BLaER1 treated with 17β-estradiol and CSF1 and Interleukin-3, amounts not matched to agents 10 nM and 100 nM (cell line): ENCODE data around the gene PLG.
"Not testable (repeated sequence)": the region's sequence is repeated elsewhere in the genome, so short reads cannot be mapped to it uniquely, and the experiment has no call there.

Source experiments
- H3K27ac ChIP-seq, 11 experiments: shearing (Covaris generic); formaldehyde crosslinking; 2 replicates each; pipeline ENCODE4 v1.8.1; 2022
- H3K27me3 ChIP-seq, 11 experiments: shearing (Covaris generic); formaldehyde crosslinking; 2 replicates each; pipeline ENCODE4 v1.8.1; 2022
- H3K36me3 ChIP-seq, 11 experiments: shearing (Covaris generic); formaldehyde crosslinking; 2 replicates each; pipeline ENCODE4 v1.8.1; 2022
- H3K4me1 ChIP-seq, 10 experiments: shearing (Covaris generic); formaldehyde crosslinking; 2 replicates each; pipeline ENCODE4 v1.8.1; 2022
- H3K4me2 ChIP-seq, 11 experiments: shearing (Covaris generic); formaldehyde crosslinking; 2 replicates each; pipeline ENCODE4 v1.8.1; 2022
- H3K4me3 ChIP-seq, 10 experiments: shearing (Covaris generic); formaldehyde crosslinking; 2 replicates each; pipeline ENCODE4 v1.8.1; 2022
- H3K9ac ChIP-seq, 11 experiments: shearing (Covaris generic); formaldehyde crosslinking; 2 replicates each; pipeline ENCODE4 v1.8.1; 2022
- H3K9me3 ChIP-seq, 11 experiments: shearing (Covaris generic); formaldehyde crosslinking; replicated peaks in 1 of 11; 2 replicates each; pipeline ENCODE4 v1.8.1; 2022
- H4K20me1 ChIP-seq, 11 experiments: shearing (Covaris generic); formaldehyde crosslinking; 2 replicates each; pipeline ENCODE4 v1.8.1; 2022
- Cebpa-rat ChIP-seq, 11 experiments: shearing (Covaris generic); IDR thresholded peaks; 2 replicates each; pipeline ENCODE4 v1.8.1; 2022

PLG gene

GRCh38 chr6:160741012-160741411 is 39.0 kb downstream of the PLG start:
- Histone ChIP-seq H3K9ac (peak overlapping the region in 4 of 11 experiments; percentile 60 to 72 (median 66); a peak in 7 of 22 replicates), H3K4me2 (peak overlapping the region in 8 of 11 experiments; percentile 50 to 75 (median 62); a peak in 16 of 22 replicates), H3K9me3 (peaks cover 5 to 33% (median 25%) of the 10 kb centered on the region in 11 experiments; a peak in 20 of 22 replicates), H3K27ac (peak overlapping the region in 6 of 11 experiments; percentile 57 to 84 (median 76); a peak in 12 of 22 replicates), H3K4me1 (peaks cover 0 to 76% (median 41%) of the 10 kb centered on the region in 10 experiments; a peak in 17 of 20 replicates)
- not testable (repeated sequence) for H3K4me3 ChIP-seq, H4K20me1 ChIP-seq, H3K27me3 ChIP-seq, H3K36me3 ChIP-seq
- peak in 1 of 11 experiments; percentile 54; a peak in 1 of 22 replicates for TF ChIP-seq Cebpa-rat (IDR thresholded peaks at IDR 0.05)

- Histone ChIP-seq H3K36me3 (no peaks in the 10 kb centered on the region), H3K9ac (peak overlapping the region in 5 of 11 experiments; percentile 26 to 71 (median 60); a peak in 6 of 22 replicates), H3K27me3 (no peaks in the 10 kb centered on the region), H4K20me1 (no peaks in the 10 kb centered on the region), H3K4me2 (peak overlapping the region in 10 of 11 experiments; percentile 6 to 75 (median 62); a peak in 17 of 22 replicates), H3K4me1 (peaks cover 0 to 76% (median 41%) of the 10 kb centered on the region in 10 experiments; a peak in 17 of 20 replicates), H3K9me3 (peaks cover 5 to 44% (median 35%) of the 10 kb centered on the region in 11 experiments; a peak in 20 of 22 replicates), H3K4me3 (no peak overlapping the region), H3K27ac (peak overlapping the region in 7 of 11 experiments; percentile 22 to 84 (median 75); a peak in 13 of 22 replicates)
- no peak for TF ChIP-seq Cebpa-rat (IDR thresholded peaks at IDR 0.05)
Observed at GRCh38 chr6:160742090-160742489, 40.0 kb downstream of the PLG start.

GRCh38 chr6:160750276-160750689 is 48.2 kb downstream of the PLG start:
- no peak for TF ChIP-seq Cebpa-rat (IDR thresholded peaks at IDR 0.05)
- no peaks in the 10 kb centered on the region for H3K4me1 ChIP-seq
- H3K9ac ChIP-seq, result no peak overlapping the region
- H3K4me2 ChIP-seq, result no peak overlapping the region
- H4K20me1 ChIP-seq, result no peaks in the 10 kb centered on the region
- no peak overlapping the region for H3K4me3 ChIP-seq
- no peaks in the 10 kb centered on the region for H3K36me3 ChIP-seq
- no peak overlapping the region for H3K27ac ChIP-seq
- H3K27me3 ChIP-seq, result no peaks in the 10 kb centered on the region
- peaks cover 5 to 21% (median 16%) of the 10 kb centered on the region in 11 experiments; a peak in 20 of 22 replicates for H3K9me3 ChIP-seq

- H3K4me2 ChIP-seq, H4K20me1 ChIP-seq, H3K4me1 ChIP-seq, H3K27me3 ChIP-seq, H3K9me3 ChIP-seq, H3K27ac ChIP-seq, H3K36me3 ChIP-seq, H3K4me3 ChIP-seq, H3K9ac ChIP-seq: not testable (repeated sequence)
Observed at GRCh38 chr6:160753211-160753610, 51.2 kb downstream of the PLG start.

- no peaks in the 10 kb centered on the region for H3K36me3 ChIP-seq
- no peaks in the 10 kb centered on the region for H3K27me3 ChIP-seq
- peaks cover under 1 to 7% (median 3%) of the 10 kb centered on the region in 11 experiments; a peak in 12 of 22 replicates for H3K9me3 ChIP-seq
- no peak overlapping the region for H3K4me2 ChIP-seq
- H3K4me1 ChIP-seq, result no peaks in the 10 kb centered on the region
- no peaks in the 10 kb centered on the region for H4K20me1 ChIP-seq
- no peak for TF ChIP-seq Cebpa-rat (IDR thresholded peaks at IDR 0.05)
- no peak overlapping the region for H3K9ac ChIP-seq
- H3K4me3 ChIP-seq, result no peak overlapping the region
- H3K27ac ChIP-seq, result no peak overlapping the region
Observed at GRCh38 chr6:160755165-160755564, 53.1 kb downstream of the PLG start.

- Histone ChIP-seq H4K20me1 (no peaks in the 10 kb centered on the region), H3K27ac (no peak overlapping the region), H3K36me3 (no peaks in the 10 kb centered on the region), H3K9ac (no peak overlapping the region), H3K4me2 (no peak overlapping the region), H3K4me1 (no peaks in the 10 kb centered on the region), H3K4me3 (no peak overlapping the region), H3K9me3 (peaks cover 7 to 15% (median 10%) of the 10 kb centered on the region in 11 experiments; a peak in 12 of 22 replicates), H3K27me3 (no peaks in the 10 kb centered on the region)
- no peak for TF ChIP-seq Cebpa-rat (IDR thresholded peaks at IDR 0.05)
Observed at GRCh38 chr6:160756021-160756420, 54.0 kb downstream of the PLG start.

- TF ChIP-seq Cebpa-rat (IDR thresholded peaks at IDR 0.05), result no peak
- H3K27ac ChIP-seq, result no peak overlapping the region
- H3K9me3 ChIP-seq, result peaks cover 7 to 16% (median 10%) of the 10 kb centered on the region in 11 experiments; a peak in 13 of 22 replicates
- H3K4me3 ChIP-seq, result no peak overlapping the region
- H3K36me3 ChIP-seq, result no peaks in the 10 kb centered on the region
- H3K27me3 ChIP-seq, result no peaks in the 10 kb centered on the region
- H3K4me2 ChIP-seq, result no peak overlapping the region
- no peaks in the 10 kb centered on the region for H4K20me1 ChIP-seq
- no peak overlapping the region for H3K9ac ChIP-seq
- no peaks in the 10 kb centered on the region for H3K4me1 ChIP-seq
Observed at GRCh38 chr6:160756871-160757270, 54.8 kb downstream of the PLG start.

- H4K20me1 ChIP-seq, result no peaks in the 10 kb centered on the region
- no peak overlapping the region for H3K4me2 ChIP-seq
- H3K36me3 ChIP-seq, result no peaks in the 10 kb centered on the region
- no peak overlapping the region for H3K27ac ChIP-seq
- no peaks in the 10 kb centered on the region for H3K27me3 ChIP-seq
- no peak overlapping the region for H3K4me3 ChIP-seq
- H3K9me3 ChIP-seq, result peaks cover 15 to 38% (median 20%) of the 10 kb centered on the region in 11 experiments; a peak in 18 of 22 replicates
- H3K9ac ChIP-seq, result no peak overlapping the region
- peaks cover 0 to 9% (median 0%) of the 10 kb centered on the region in 10 experiments; a peak in 4 of 20 replicates for H3K4me1 ChIP-seq
- TF ChIP-seq Cebpa-rat (IDR thresholded peaks at IDR 0.05), result no peak
Observed at GRCh38 chr6:160764847-160765246, 62.8 kb downstream of the PLG start.

GRCh38 chr6:160765412-160765811 is 63.4 kb downstream of the PLG start:
- Histone ChIP-seq H3K9ac (no peak overlapping the region), H3K27ac (no peak overlapping the region), H3K9me3 (peaks cover 10 to 32% (median 16%) of the 10 kb centered on the region in 11 experiments; a peak in 18 of 22 replicates), H3K27me3 (no peaks in the 10 kb centered on the region), H3K36me3 (no peaks in the 10 kb centered on the region), H3K4me2 (no peak overlapping the region), H3K4me3 (no peak overlapping the region), H3K4me1 (peaks cover 0 to 9% (median 0%) of the 10 kb centered on the region in 10 experiments; a peak in 4 of 20 replicates), H4K20me1 (no peaks in the 10 kb centered on the region)
- TF ChIP-seq Cebpa-rat (IDR thresholded peaks at IDR 0.05), result no peak

- no peak for TF ChIP-seq Cebpa-rat (IDR thresholded peaks at IDR 0.05)
- Histone ChIP-seq H3K4me3 (no peak overlapping the region), H3K4me1 (peaks cover 0 to 9% (median 0%) of the 10 kb centered on the region in 10 experiments; a peak in 4 of 20 replicates), H3K27ac (no peak overlapping the region), H3K9ac (no peak overlapping the region), H3K27me3 (no peaks in the 10 kb centered on the region), H3K36me3 (no peaks in the 10 kb centered on the region), H4K20me1 (no peaks in the 10 kb centered on the region), H3K4me2 (no peak overlapping the region), H3K9me3 (peaks cover 5 to 24% (median 11%) of the 10 kb centered on the region in 11 experiments; a peak in 16 of 22 replicates)
Observed at GRCh38 chr6:160766657-160766988, 64.6 kb downstream of the PLG start.
